H1 (cell line): ENCODE results near the gene DHX34. TPM values are rescaled to one million over a fixed set of nuclear protein-coding genes. Genes with fewer than 3 reads are reported as not detected.
A peak's percentile ranks its signal among the peaks of the same experiment; 100 is the strongest.

Experiments
- CTCF ChIA-PET: fragments of 300-600 bp; sonication (Branson Sonifier 250); formaldehyde crosslinking; loops from one replicate; lab custom pipeline; 2021; ENCODE audit not compliant: partially characterized antibody; lab: Charles Lee
- POLR2A ChIA-PET: fragments of 300-600 bp; sonication (Branson Sonifier 250); formaldehyde crosslinking; loops from one replicate; lab custom pipeline; 2021; ENCODE audit warnings: inconsistent platforms; ENCODE audit not compliant: partially characterized antibody; lab: Charles Lee
- DNase-seq, 2 experiments: peaks; one replicate each; pipeline versions ENCODE4 v3.0.0 to v3.0.0-alpha.2; 2010 to 2022; ENCODE audit warnings: low spot score in 2 of 2, low read depth in 1 of 2, mixed read lengths in 1 of 2
- FAIRE-seq: peaks from 2 replicates; lab custom pipeline; 2011; peaks lifted over from hg19 to GRCh38; lab: Jason Lieb, UNC
- H2AFZ ChIP-seq: 2 replicates; pipeline ENCODE4 v1.8.1; 2012; ENCODE audit warnings: low read length, inconsistent platforms
- H2AK5ac ChIP-seq: 2 replicates; pipeline ENCODE4 v1.6.1; 2013; ENCODE audit warnings: low read depth, low read length
- H2BK120ac ChIP-seq: replicated peaks from 2 replicates; pipeline ENCODE3; 2013; ENCODE audit warnings: low read depth, low read length, inconsistent platforms
- H2BK12ac ChIP-seq: 2 replicates; pipeline ENCODE4 v1.6.1; 2013; ENCODE audit warnings: low read depth, low read length
- H2BK15ac ChIP-seq: 2 replicates; pipeline ENCODE4 v1.6.1; 2013; ENCODE audit warnings: low read length
- H2BK20ac ChIP-seq: 2 replicates; pipeline ENCODE4 v1.6.1; 2013; ENCODE audit warnings: low read length
- H2BK5ac ChIP-seq: 2 replicates; pipeline ENCODE4 v1.6.1; 2013; ENCODE audit warnings: low read depth, low read length
- H3K14ac ChIP-seq: 2 replicates; pipeline ENCODE4 v1.6.1; 2013; ENCODE audit warnings: inconsistent platforms; ENCODE audit not compliant: insufficient read length
- H3K18ac ChIP-seq: 2 replicates; pipeline ENCODE4 v1.6.1; 2013; ENCODE audit warnings: low read length; ENCODE audit errors: extremely low read depth
- H3K23ac ChIP-seq: 2 replicates; pipeline ENCODE4 v1.6.1; 2013; ENCODE audit warnings: inconsistent platforms; ENCODE audit not compliant: insufficient read length
- H3K23me2 ChIP-seq: 2 replicates; pipeline ENCODE4 v1.6.1; 2013; ENCODE audit warnings: low read depth, low read length
- H3K27ac ChIP-seq: 2 replicates; pipeline ENCODE4 v1.6.1; 2011; ENCODE audit warnings: low read depth, low read length, inconsistent platforms
- H3K27me3 ChIP-seq, 4 experiments: replicated peaks in 1 of 4; 1 replicate in 1 of 4; 2 replicates in 3 of 4; pipeline versions ENCODE4 v1.6.1 to v1.8.1; 2011 to 2013; ENCODE audit warnings: low read length in 3 of 4, mild to moderate bottlenecking in 3 of 4, inconsistent platforms in 2 of 4, mixed read lengths in 2 of 4, moderate library complexity in 1 of 4; ENCODE audit not compliant: control insufficient read depth in 3 of 4, insufficient read depth in 3 of 4; ENCODE audit errors: extremely low read depth in 1 of 4
- H3K36me3 ChIP-seq, 4 experiments: 2 replicates each; pipeline versions ENCODE4 v1.6.1 to v1.8.1; 2011 to 2013; ENCODE audit warnings: mild to moderate bottlenecking in 4 of 4, low read length in 3 of 4, moderate library complexity in 2 of 4, control low read depth in 1 of 4, inconsistent platforms in 1 of 4; ENCODE audit not compliant: insufficient read depth in 4 of 4, control insufficient read depth in 2 of 4
- H3K4ac ChIP-seq: replicated peaks from 2 replicates; pipeline ENCODE3; 2013; ENCODE audit warnings: low read length, low read depth, mixed read lengths, inconsistent platforms; ENCODE audit not compliant: insufficient read length
- H3K4me1 ChIP-seq, 4 experiments: replicated peaks in 1 of 4; 1 replicate in 1 of 4; 2 replicates in 3 of 4; pipeline versions ENCODE4 v1.6.1 to v1.8.1; 2011 to 2013; ENCODE audit warnings: low read length in 3 of 4, inconsistent platforms in 2 of 4, mixed read lengths in 1 of 4; ENCODE audit not compliant: insufficient read depth in 4 of 4, control insufficient read depth in 3 of 4
- H3K4me2 ChIP-seq, 2 experiments: 2 replicates each; pipeline versions ENCODE4 v1.6.1 to v1.8.1; 2011 to 2013; ENCODE audit warnings: low read depth in 2 of 2, low read length in 2 of 2, control low read depth in 1 of 2, inconsistent platforms in 1 of 2, mild to moderate bottlenecking in 1 of 2; ENCODE audit not compliant: insufficient read depth in 1 of 2
- H3K4me3 ChIP-seq, 4 experiments: fragments of 200-600, 300-600 bp in 1 of 4; sonication (generic), shearing (Covaris generic), sonication (Bioruptor Twin) in 1 of 4; 2 replicates each; pipeline versions ENCODE4 v1.5.1 to v1.8.1; 2011 to 2016; ENCODE audit warnings: low read length in 4 of 4, low read depth in 3 of 4, control low read depth in 2 of 4, inconsistent platforms in 2 of 4, mild to moderate bottlenecking in 2 of 4, mixed read lengths in 1 of 4, moderate library complexity in 1 of 4; ENCODE audit not compliant: insufficient read depth in 2 of 4; ENCODE audit errors: extremely low read depth in 1 of 4
- H3K56ac ChIP-seq: replicated peaks from 2 replicates; pipeline ENCODE3; 2013; ENCODE audit warnings: low read depth, mild to moderate bottlenecking, mixed read lengths, low read length, inconsistent platforms; ENCODE audit not compliant: insufficient read length
- H3K79me1 ChIP-seq: 2 replicates; pipeline ENCODE4 v1.6.1; 2013; ENCODE audit warnings: low read depth, low read length, control low read depth
- H3K79me2 ChIP-seq, 2 experiments: 2 replicates each; pipeline versions ENCODE4 v1.6.1 to v1.8.1; 2012 to 2013; ENCODE audit warnings: low read length in 2 of 2, mild to moderate bottlenecking in 2 of 2, inconsistent platforms in 1 of 2; ENCODE audit not compliant: insufficient read depth in 2 of 2, control insufficient read depth in 1 of 2
- H3K9ac ChIP-seq, 4 experiments: replicated peaks in 1 of 4; 1 replicate in 1 of 4; 2 replicates in 3 of 4; pipeline versions ENCODE4 v1.6.1 to v1.8.1; 2011 to 2013; ENCODE audit warnings: low read depth in 3 of 4, low read length in 3 of 4, control low read depth in 2 of 4, mild to moderate bottlenecking in 2 of 4, moderate library complexity in 2 of 4, inconsistent platforms in 1 of 4; ENCODE audit errors: extremely low read depth in 1 of 4
- H3K9me3 ChIP-seq, 2 experiments: 2 replicates each; pipeline versions ENCODE4 v1.6.1 to v1.8.1; 2012 to 2013; ENCODE audit warnings: mild to moderate bottlenecking in 2 of 2, moderate library complexity in 2 of 2, control low read depth in 1 of 2, inconsistent platforms in 1 of 2, low read depth in 1 of 2, low read length in 1 of 2, mixed read lengths in 1 of 2; ENCODE audit not compliant: insufficient read depth in 2 of 2
- H4K20me1 ChIP-seq, 2 experiments: replicated peaks in 1 of 2; 2 replicates each; pipeline versions ENCODE3 to v1.8.1; 2011 to 2013; ENCODE audit warnings: inconsistent platforms in 2 of 2, low read length in 2 of 2, mild to moderate bottlenecking in 1 of 2; ENCODE audit not compliant: insufficient read depth in 2 of 2, control insufficient read depth in 1 of 2
- H4K5ac ChIP-seq: 2 replicates; pipeline ENCODE4 v1.6.1; 2013; ENCODE audit warnings: low read length, low read depth, mixed read lengths, inconsistent platforms; ENCODE audit not compliant: insufficient read length
- H4K8ac ChIP-seq: 2 replicates; pipeline ENCODE4 v1.8.0; 2013; ENCODE audit warnings: mild to moderate bottlenecking, moderate library complexity, low read length, inconsistent platforms; ENCODE audit not compliant: insufficient read depth; ENCODE audit errors: extremely low read depth
- H4K91ac ChIP-seq: replicated peaks from 2 replicates; pipeline ENCODE3; 2013; ENCODE audit warnings: low read length, mixed read lengths, inconsistent platforms; ENCODE audit not compliant: insufficient read length
- EZH2 ChIP-seq: fragments of 200-600 bp; sonication (generic); IDR thresholded peaks from 2 replicates; pipeline ENCODE4 v1.7.1; 2012; ENCODE audit warnings: low read depth, mild to moderate bottlenecking, moderate library complexity, low read length, inconsistent platforms; ENCODE audit not compliant: severe bottlenecking
- WGBS, 2 experiments: shearing (Covaris generic) in 1 of 2; methylation state at CpG; one replicate each; pipeline versions ENCODE4 v1.1.6 to v1.1.7; 2013 to 2015; ENCODE audit warnings: low lambda C conversion rate in 2 of 2, mixed read lengths in 2 of 2, inconsistent platforms in 1 of 2, low coverage in 1 of 2, missing lambda C conversion rate in 1 of 2; ENCODE audit not compliant: insufficient replicate concordance in 2 of 2, insufficient coverage in 1 of 2, insufficient read length in 1 of 2; ENCODE audit errors: extremely low coverage in 1 of 2, missing lambda C conversion rate in 1 of 2; 5-methylcytosine and 5-hydroxymethylcytosine counted together
- polyA plus RNA-seq, 7 experiments: library from polyadenylated mRNA; depleted of rRNA in 3 of 7; stranded (reverse) in 5 of 7; unstranded in 2 of 7; fragments of >200 nt in 5 of 7; fragments of 200-250 nt in 2 of 7; gene quantifications; 1 replicate in 5 of 7; 2 replicates in 1 of 7; 4 replicates in 1 of 7; pipeline versions ENCODE4 v1.2.1 to v1.2.3, GENCODE V29; 2011 to 2013; ENCODE audit warnings: missing spikeins in 2 of 7, mixed read lengths in 2 of 7
- total RNA-seq: library from RNA; stranded (reverse); fragmentation: NEBNext Ultra II Directional; extraction: Animal tissue kit (Norgen Biotek cat#: 25700); gene quantifications from 2 replicates; pipeline ENCODE4 v1.2.1, GENCODE V29; 2021
- TF ChIP-seq, protein P1 (sequence below): IDR thresholded peaks from 2 replicates; pipeline ENCODE4 v1.6.1; 2011; ENCODE audit warnings: low read length, improper control_type of control experiment

Gene DHX34
- total and polyA plus RNA-seq, 2 of the 8 experiments (the other 6 are each of a cell fraction or from before 2014, with no cell fraction given), result 17.5 to 24.3 TPM

GRCh38 chr19:47421844-47422395 is 72.8 kb downstream of the DHX34 start:
- no peak overlapping the region for H2AK5ac ChIP-seq
- H3K4ac ChIP-seq, result no peak overlapping the region
- no peaks in the 10 kb centered on the region for H3K9me3 ChIP-seq
- no peak overlapping the region for H3K27ac ChIP-seq
- no peak overlapping the region for H3K14ac ChIP-seq
- no peaks in the 10 kb centered on the region for H3K36me3 ChIP-seq
- no peak overlapping the region for H2BK5ac ChIP-seq
- no peak overlapping the region for H4K91ac ChIP-seq
- DNase-seq (no peak), FAIRE-seq (no peak)
- no peak overlapping the region for H4K8ac ChIP-seq
- H2BK120ac ChIP-seq, result no peak overlapping the region
- peak overlapping the region in 3 of 4 experiments; percentile 26 to 75 (median 27); a peak in 6 of 8 replicates for H3K4me3 ChIP-seq
- H3K79me1 ChIP-seq, result no peaks in the 10 kb centered on the region
- no peak overlapping the region for H4K5ac ChIP-seq
- no peaks in the 10 kb centered on the region for H3K79me2 ChIP-seq
- H3K23me2 ChIP-seq, result peaks cover 36% of the 10 kb centered on the region
- no peak overlapping the region for H2AFZ ChIP-seq
- TF ChIP-seq, protein P1, sequence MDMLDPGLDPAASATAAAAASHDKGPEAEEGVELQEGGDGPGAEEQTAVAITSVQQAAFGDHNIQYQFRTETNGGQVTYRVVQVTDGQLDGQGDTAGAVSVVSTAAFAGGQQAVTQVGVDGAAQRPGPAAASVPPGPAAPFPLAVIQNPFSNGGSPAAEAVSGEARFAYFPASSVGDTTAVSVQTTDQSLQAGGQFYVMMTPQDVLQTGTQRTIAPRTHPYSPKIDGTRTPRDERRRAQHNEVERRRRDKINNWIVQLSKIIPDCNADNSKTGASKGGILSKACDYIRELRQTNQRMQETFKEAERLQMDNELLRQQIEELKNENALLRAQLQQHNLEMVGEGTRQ, result no peak
- peak; percentile 2 for TF ChIP-seq EZH2
- no peak overlapping the region for H3K9ac ChIP-seq
- ChIA-PET POLR2A (no interaction called here), CTCF (interaction anchor here (0.6 kb wide), 1 partner anchor 71 kb away, joined by 5 read pairs; no protein-coding TSS in a partner anchor)
- H3K18ac ChIP-seq, result no peak overlapping the region
- no peak overlapping the region for H2BK12ac ChIP-seq
- peaks cover 36 to 73% (median 68%) of the 10 kb centered on the region in 4 experiments for H3K27me3 ChIP-seq
- peaks cover 6 to 35% (median 18%) of the 10 kb centered on the region in 4 experiments for H3K4me1 ChIP-seq
- no peak overlapping the region for H3K23ac ChIP-seq
- no peak overlapping the region for H2BK20ac ChIP-seq
- peaks cover 4 to 7% of the 10 kb centered on the region in 2 experiments for H4K20me1 ChIP-seq
- H3K56ac ChIP-seq, result no peak overlapping the region
- H2BK15ac ChIP-seq, result no peak overlapping the region
- peak overlapping the region; percentile 92 to 96 for H3K4me2 ChIP-seq
- 0% methylated on average over 3 of the region's 31 CpGs; no CpG with 5 or more reads in 1 of the 2 experiments for WGBS, 2 experiments
